ENCODE results near the gene NUDCD3. TPM values are rescaled to one million over a fixed set of nuclear protein-coding genes. Genes with fewer than 3 reads are reported as not detected.

Gene NUDCD3
- total and polyA plus RNA-seq, 2 experiments from 2014 or later, result 54.7 to 60.8 TPM

GRCh38 chr7:44385434-44386138 is 104.9 kb downstream of the NUDCD3 start:
- H3K36me3 ChIP-seq (replicated peaks; ENCODE audit: insufficient read depth, low read depth), result no peaks in the 10 kb centered on the region
- no peaks in the 10 kb centered on the region for H3K9me2 ChIP-seq (replicated peaks; ENCODE audit: insufficient read depth)
- no peaks in the 10 kb centered on the region for H3K9me3 ChIP-seq (ENCODE audit: low read depth)
- no peaks in the 10 kb centered on the region for H3K4me1 ChIP-seq (ENCODE audit: insufficient read depth)
- H3K79me2 ChIP-seq, result no peaks in the 10 kb centered on the region
- TF ChIP-seq CTCF (IDR thresholded peaks at IDR 0.05; ENCODE audit: poor library complexity) (no peak), EZH2phosphoT487 (IDR thresholded peaks at IDR 0.05; ENCODE audit: low read depth, severe bottlenecking, unreplicated experiment) (no peak), EZH2 (IDR thresholded peaks at IDR 0.05; ENCODE audit: borderline replicate concordance) (no peak)
- no peak overlapping the region for H3K4me2 ChIP-seq
- WGBS (ENCODE audit: low lambda C conversion rate, missing lambda C conversion rate), result 87% methylated on average over 13 of the region's 13 CpGs
- no peaks in the 10 kb centered on the region for H3K27me3 ChIP-seq
- DNase-seq (ENCODE audit: low spot score), result no peak
- no peaks in the 10 kb centered on the region for H4K20me1 ChIP-seq (ENCODE audit: insufficient read depth, poor library complexity, severe bottlenecking)
- H2AFZ ChIP-seq, result no peak overlapping the region
- no peak overlapping the region for H3K4me3 ChIP-seq
- no peak overlapping the region for H3K27ac ChIP-seq

GRCh38 chr7:44384586-44385433 is 105.6 kb downstream of the NUDCD3 start:
- Histone ChIP-seq H3K4me1 (ENCODE audit: insufficient read depth) (no peaks in the 10 kb centered on the region), H4K20me1 (ENCODE audit: insufficient read depth, poor library complexity, severe bottlenecking) (no peaks in the 10 kb centered on the region), H3K36me3 (replicated peaks; ENCODE audit: insufficient read depth, low read depth) (no peaks in the 10 kb centered on the region), H3K27me3 (no peaks in the 10 kb centered on the region), H3K9me2 (replicated peaks; ENCODE audit: insufficient read depth) (no peaks in the 10 kb centered on the region), H3K27ac (no peak overlapping the region), H3K9me3 (ENCODE audit: low read depth) (no peaks in the 10 kb centered on the region), H3K4me3 (no peak overlapping the region), H2AFZ (no peak overlapping the region), H3K4me2 (no peak overlapping the region), H3K79me2 (no peaks in the 10 kb centered on the region)
- WGBS (ENCODE audit: low lambda C conversion rate, missing lambda C conversion rate), result 97% methylated on average over 17 of the region's 17 CpGs
- DNase-seq (ENCODE audit: low spot score), result no peak
- no peak for TF ChIP-seq EZH2 (IDR thresholded peaks at IDR 0.05; ENCODE audit: borderline replicate concordance)
- TF ChIP-seq EZH2phosphoT487 (IDR thresholded peaks at IDR 0.05; ENCODE audit: low read depth, severe bottlenecking, unreplicated experiment), result no peak

- H2AFZ ChIP-seq, result no peak overlapping the region
- H3K4me3 ChIP-seq, result no peak overlapping the region
- H3K27ac ChIP-seq, result no peak overlapping the region
- H3K4me1 ChIP-seq (ENCODE audit: insufficient read depth), result no peaks in the 10 kb centered on the region
- H3K4me2 ChIP-seq, result no peak overlapping the region
- TF ChIP-seq CTCF (IDR thresholded peaks at IDR 0.05; ENCODE audit: poor library complexity) (no peak), EZH2phosphoT487 (IDR thresholded peaks at IDR 0.05; ENCODE audit: low read depth, severe bottlenecking, unreplicated experiment) (no peak), EZH2 (IDR thresholded peaks at IDR 0.05; ENCODE audit: borderline replicate concordance) (no peak)
- H3K27me3 ChIP-seq, result no peaks in the 10 kb centered on the region
- no peak for DNase-seq (ENCODE audit: low spot score)
- WGBS (ENCODE audit: low lambda C conversion rate, missing lambda C conversion rate), result 95% methylated on average over 11 of the region's 11 CpGs
- H3K9me3 ChIP-seq (ENCODE audit: low read depth), result no peaks in the 10 kb centered on the region
- no peaks in the 10 kb centered on the region for H3K9me2 ChIP-seq (replicated peaks; ENCODE audit: insufficient read depth)
- no peaks in the 10 kb centered on the region for H3K79me2 ChIP-seq
- no peaks in the 10 kb centered on the region for H3K36me3 ChIP-seq (replicated peaks; ENCODE audit: insufficient read depth, low read depth)
- H4K20me1 ChIP-seq (ENCODE audit: insufficient read depth, poor library complexity, severe bottlenecking), result no peaks in the 10 kb centered on the region
Observed at GRCh38 chr7:44383566-44383965, 106.9 kb downstream of the NUDCD3 start.
